GM21717 (cell line): ENCODE measurements around the gene STOM.

ENCODE experiments used
- ATAC-seq: cut with Tn5 transposase; IDR thresholded peaks from one replicate; pipeline ENCODE4 v1.9.1; 2021; ENCODE audit warnings: mild to moderate bottlenecking, moderate library complexity; ENCODE audit not compliant: unreplicated experiment

The STOM gene

GRCh38 chr9:121372239-121373010 lies 2.4 kb upstream of the STOM start:
- no peak for ATAC-seq

- no peak for ATAC-seq
Measured at GRCh38 chr9:121371495-121372061, 1.5 kb upstream of the STOM start.

DNA sequence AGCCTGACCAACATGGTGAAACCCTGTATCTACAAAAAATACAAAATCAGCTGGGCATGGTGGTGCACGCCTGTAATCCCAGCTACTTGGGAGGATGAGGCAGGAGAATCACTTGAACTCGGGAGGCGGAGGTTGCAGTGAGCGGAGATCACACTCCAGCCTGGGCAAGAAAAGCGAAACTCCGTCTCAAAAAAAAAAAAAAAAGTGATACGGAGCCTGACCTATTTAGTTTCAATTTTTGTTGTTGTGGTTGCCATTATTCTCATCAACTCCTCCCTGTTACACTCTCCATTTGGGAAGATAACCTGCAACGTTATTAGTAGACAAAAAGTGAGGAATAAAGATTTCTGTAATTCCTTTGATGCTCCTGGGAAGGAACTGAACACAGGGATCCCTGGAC lies 1.3 kb downstream of the STOM start:
- ATAC-seq, result no peak

- ATAC-seq, result no peak
Measured at GRCh38 chr9:121368138-121368522, 1.9 kb downstream of the STOM start.

DNA sequence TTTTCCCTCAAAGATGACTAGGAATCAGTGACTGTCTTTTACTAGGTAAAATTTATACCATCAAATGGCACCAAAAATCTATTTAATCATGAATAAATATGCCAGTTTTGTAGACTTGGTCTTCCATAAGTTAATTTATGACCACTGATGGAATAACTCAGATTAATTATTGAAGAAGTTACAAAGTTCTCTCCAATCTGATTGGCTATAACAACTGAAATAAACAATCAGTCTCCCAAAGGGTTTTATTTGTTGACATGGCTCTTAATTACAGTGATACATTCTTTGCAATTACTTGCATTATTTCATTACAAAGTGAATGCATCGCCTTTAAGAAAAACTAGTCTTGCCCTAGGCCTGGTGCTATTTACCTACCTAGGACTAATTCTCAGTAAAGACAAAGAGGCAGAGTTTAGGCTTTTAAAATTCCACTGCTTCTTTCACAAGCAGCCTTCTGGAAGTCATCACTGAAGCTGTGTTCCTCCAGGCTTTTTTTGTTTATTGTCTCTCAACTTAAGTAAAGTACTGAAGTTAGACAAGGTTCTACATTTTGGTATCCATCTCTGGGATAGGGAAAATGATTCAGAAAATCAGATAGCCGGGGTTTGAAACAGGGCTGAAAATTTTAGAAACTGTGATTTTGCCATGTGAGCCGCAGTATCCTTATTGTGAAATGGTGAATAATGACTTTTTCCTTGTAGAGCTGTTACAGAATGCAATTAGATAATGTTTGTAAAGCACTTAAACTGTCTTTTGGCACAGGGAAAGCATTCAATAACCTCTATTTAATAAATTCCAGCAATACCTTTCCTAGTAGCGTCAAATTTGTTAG lies 2.5 kb downstream of the STOM start:
- ATAC-seq, result no peak

DNA sequence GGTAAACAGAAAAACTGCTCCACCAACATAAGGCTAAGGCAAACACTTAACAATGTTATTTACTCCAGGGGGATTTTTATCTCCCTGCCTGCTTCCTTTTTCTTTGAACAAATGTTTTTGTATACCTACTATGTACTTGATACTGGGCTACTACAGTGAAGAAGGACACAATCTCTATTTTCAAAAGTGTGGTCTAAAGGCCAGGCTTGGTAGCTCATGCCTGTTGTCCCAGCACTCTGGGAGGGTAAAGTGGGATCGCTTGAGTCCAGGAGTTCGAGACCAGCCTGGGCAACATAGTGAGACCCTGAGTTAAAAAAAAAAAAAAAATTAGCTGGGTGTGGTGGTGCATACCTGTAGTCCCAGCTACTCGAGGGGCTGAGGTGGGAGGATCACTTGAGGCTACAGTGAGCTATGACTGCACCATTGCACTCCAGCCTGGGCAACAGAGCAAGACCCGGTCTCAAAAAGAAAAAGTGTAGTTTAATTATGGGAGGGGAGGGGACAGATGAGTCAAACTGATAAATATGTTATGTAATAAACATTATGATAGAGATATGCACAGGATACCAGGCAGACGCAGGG lies 3.3 kb downstream of the STOM start:
- ATAC-seq, result no peak

DNA sequence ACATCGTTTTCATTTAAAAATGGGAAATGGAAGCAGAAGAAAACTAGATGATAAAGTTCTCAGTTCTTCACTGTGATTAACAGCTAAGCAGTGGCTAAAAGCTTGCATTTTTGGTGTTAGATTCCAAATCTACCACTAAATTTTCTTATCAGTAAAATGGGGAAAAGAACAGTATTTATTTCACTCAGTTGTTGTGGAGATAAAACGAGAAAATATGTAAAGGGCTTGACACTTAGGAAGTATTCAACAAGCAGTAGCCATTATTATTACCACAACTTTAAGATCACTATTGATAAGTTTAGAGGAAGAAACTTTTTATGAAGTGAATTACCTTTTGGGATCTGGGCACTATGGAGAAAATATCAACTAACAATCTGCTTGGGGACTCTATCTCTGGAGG lies 4.5 kb downstream of the STOM start:
- no peak for ATAC-seq

- no peak for ATAC-seq
Measured at GRCh38 chr9:121364886-121365285, 5.2 kb downstream of the STOM start.

GRCh38 chr9:121364077-121364476 lies 6.0 kb downstream of the STOM start:
- no peak for ATAC-seq

DNA sequence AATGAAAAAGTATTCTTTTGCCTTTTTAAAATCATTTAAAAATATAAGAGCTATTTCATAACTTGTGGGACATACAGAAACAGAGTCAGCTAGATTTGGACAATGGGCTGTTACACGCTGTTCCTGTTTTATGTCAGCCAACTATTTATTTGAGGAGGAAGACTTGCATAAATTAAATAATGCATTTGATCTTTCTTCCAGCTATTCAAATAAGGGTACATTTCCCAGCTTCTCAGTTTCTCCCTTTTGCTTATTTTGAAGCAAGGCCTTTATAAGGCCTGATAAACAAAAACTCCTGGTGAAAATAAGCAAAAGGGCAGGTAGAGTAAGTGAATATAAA lies 6.5 kb downstream of the STOM start:
- ATAC-seq, result no peak

GRCh38 chr9:121362813-121363621 lies 7.0 kb downstream of the STOM start:
- ATAC-seq, result no peak

DNA sequence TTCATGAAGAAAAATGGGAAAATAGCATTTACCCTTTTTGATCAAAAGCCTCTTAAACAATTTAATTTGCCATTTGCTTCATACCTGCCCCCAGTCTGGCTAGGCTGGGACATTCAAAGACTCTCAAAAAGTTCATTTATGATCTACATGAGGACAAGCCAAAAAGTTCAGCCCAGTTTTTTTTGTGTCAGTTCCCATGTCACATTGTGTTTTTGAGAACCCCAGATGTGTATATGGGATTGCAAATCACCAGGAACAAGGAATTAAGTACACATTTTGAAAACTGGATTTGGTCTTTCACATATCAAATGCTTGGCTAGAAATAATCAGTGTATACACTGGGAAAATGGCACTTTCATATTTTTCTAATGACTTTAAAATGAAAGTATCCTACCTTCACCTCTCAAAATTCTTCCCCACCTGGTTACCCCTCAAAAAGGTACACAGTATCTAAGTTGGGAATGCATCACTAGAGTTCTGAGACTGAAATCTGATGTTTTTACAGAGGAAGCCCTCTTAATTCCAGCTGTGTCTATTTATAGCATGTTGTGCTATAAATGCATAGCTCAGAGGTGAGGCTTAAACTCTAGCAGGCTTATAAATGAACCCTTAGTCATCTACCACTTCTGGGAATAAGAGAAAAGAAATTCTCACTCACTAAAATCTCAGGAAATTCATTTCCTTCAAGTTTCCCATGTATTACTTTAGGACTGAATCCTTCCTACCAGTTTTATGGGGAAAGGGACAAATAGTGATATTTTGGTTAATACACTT lies 9.3 kb downstream of the STOM start:
- ATAC-seq, result no peak

DNA sequence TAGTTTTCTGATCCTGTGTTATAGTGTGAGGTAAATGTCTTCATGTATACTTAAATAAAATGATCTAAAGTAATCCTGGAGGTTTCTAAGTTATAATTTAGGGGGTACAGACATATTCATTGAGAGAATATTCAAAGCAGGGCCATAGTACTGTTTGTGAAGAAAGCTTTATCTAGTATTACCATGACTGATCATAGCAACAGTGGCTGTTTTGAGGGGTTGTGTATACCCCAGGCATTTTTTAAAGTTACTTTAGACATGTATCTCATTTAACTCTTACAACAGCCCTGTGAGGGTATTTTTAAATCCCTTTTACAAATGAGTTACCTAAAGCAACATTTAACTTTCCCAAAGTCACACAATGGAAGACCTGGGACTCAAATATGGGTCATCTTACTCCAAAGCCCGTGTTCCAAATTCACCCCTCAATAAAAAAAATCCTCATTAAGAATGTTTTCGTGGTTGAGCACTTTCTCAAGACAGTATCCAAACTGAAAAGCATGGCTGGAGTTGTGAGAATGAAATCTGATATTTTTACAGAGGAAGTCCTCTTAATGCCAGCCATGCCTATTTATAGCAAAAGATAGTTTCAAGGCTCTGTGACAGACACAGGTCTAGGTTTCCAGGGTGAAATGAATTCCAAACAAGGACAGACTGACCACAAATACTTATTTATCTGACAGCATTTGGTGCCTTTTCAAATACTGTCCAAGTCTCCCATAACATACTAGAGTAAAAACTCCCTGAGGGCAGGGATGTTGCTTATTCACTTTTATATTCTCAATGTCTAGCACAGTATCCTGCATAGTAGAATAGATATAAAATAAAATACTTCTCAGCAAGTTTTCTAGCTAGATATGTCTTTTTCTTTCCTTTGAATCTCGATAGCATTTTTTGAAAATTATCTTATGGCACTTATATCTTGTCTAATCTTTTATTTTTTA lies 10.4 kb downstream of the STOM start:
- ATAC-seq, result no peak

- ATAC-seq, result peak; percentile 65
Measured at GRCh38 chr9:121358751-121359150, 11.3 kb downstream of the STOM start.

DNA sequence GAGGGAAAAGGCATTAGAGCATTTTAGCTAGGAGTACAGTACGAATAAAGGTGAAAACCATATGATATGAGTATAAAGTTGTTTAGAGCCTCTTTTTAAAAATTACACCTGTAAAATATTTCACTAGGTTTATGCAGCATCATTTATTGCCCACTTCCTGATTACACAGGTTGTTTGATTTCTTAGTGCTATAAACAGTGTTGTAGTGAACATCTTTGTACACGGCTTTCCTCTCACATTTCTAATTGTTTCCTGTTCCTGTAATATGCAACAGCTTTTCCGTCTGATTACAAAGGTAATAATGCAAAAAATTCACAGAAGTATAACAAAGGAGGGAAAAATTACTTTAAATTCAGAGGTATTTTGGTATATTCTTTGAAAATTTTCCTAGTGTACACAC lies 13.0 kb downstream of the STOM start:
- no peak for ATAC-seq

DNA sequence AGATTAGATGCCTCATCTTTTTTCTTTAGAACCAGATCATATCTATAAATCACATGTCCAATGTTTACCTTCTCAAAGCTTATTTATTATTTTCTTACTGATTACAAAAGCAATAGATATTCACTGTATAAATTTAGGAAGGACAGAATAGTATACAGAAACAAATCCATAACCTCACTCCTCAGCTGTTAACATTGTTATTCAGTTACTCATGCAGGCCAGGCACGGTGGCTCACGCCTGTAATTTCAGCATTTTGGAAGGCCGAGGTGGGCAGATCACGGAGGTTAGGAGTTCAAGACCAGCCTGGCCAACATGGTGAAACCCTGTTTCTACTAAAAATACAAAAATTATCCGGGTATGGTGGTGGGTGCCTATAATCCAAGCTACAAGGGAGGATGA lies 15.3 kb downstream of the STOM start:
- ATAC-seq, result no peak

DNA sequence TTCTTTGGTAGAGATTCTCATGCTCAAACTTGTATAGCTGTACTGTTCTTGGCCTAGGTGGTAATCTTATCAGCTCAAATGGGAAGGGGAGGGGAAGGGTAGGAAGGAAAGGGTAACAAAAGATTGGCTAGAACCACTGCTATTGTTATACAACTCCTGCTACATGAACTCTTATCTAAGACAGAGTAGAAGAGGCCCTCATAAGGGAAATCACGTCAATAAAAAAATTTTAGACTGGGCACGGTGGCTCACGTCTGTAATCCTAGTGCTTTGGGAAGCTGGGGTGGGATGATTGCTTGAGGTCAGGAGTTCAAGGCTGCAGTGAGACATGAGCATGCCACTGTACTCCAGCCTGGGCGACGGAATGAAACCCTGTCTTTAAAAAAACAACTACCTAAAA lies 15.9 kb downstream of the STOM start:
- ATAC-seq, result no peak

DNA sequence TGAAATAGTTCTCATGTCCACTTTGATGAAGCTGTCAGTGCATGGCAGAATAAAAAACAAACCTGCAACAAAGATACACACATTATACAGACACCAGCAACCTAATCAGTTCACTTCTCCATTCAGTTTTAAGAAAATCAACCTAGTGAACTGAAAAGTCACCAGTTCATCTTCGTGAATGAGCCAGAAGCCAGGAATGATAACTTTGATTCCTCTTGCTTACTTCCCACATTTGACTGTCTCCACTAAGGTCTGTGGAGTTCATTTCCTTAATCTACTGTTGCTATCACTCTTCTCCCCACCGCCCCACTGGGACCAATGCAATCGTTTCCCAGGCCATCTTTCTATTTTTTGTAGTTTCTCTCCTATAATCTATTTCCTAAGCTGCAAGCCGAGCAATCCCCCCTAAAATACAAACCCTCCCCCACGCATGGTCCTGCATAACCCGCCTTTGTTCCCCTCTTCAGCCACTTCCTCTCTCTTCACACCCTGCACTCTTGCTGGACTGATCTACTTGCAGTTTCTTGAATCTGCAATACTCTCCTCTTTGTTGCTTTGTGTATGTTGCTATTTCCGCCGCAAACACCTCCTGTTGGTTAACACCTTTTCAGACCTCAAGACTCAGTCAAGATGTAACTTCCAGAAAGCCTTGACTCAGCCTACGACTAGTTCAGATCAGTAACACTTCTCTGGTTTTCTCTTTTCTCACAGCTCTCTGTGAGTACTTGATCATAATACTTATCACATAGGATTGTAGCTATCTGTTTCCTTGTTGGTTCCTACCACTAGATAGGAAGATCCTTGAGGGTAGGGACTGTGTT lies 16.6 kb downstream of the STOM start:
- peak; percentile 96 for ATAC-seq
